Bronchus fibroblast of lung (primary cell): ENCODE data around the gene CD300LG. TPM values are rescaled to one million over a fixed set of nuclear protein-coding genes. Genes with fewer than 3 reads are reported as not detected.

ENCODE experiments used
- total RNA-seq: library from RNA; depleted of rRNA; stranded (reverse); fragments of >200 nt; gene quantifications from 2 replicates; pipeline ENCODE4 v1.2.3, GENCODE V29; 2015

Gene CD300LG
- total RNA-seq: not detected in 2 replicates

GRCh38 chr17:43846963-43847371 lies at the start of gene CD300LG:
TSS of gene CD300LG (plus strand) at chr17:43847176. CDS start at chr17:43847217, 41 bp downstream.

DNA sequence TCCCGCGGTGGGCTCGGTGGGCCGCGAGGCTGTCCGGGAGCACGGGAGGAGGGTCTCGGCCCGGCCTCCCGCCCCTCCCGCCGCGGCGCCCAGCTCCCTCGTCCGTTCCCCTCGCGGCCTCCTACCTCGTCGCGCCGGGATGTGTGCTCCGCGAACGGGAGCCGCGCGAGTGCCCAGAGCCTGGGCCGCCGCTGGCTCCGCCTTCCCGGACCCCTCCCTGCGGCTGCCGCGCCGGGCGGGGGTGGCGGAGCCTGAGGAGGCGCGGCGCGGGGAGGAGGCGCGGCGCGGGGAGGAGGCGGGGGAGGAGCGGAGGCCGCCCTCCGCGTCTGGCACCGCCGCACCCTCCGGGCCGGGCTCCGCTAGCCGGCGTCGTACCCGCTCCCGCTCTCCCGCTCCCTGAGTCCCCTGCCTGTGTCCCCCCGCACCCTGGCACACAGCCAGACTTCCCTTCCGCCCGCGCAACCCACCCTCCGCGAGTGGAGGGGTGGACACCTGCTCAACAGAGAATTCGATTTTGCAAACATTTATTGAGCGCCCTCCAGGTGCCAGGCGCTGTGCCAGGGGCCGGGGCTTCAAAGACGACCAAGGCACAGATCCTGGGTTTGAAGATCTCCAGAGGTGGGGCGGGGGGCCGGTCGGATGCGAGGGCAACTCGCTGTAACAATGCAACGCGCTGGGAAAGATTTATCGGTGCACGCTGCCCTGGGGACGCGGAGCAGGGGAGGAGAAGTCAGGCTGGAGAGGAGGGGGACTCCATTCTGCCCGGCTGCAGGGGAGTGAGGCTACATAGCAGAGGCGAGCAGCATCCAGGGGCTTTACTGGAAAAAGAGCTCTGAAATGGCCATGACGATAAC lies 13.8 kb upstream of the CD300LG start, which contains the start of gene MPP3:
Gene MPP3, minus strand, starts transcription at position 171 of the 854 bp plus-strand sequence. CDS start 1,240 bp downstream, outside the sequence.

DNA sequence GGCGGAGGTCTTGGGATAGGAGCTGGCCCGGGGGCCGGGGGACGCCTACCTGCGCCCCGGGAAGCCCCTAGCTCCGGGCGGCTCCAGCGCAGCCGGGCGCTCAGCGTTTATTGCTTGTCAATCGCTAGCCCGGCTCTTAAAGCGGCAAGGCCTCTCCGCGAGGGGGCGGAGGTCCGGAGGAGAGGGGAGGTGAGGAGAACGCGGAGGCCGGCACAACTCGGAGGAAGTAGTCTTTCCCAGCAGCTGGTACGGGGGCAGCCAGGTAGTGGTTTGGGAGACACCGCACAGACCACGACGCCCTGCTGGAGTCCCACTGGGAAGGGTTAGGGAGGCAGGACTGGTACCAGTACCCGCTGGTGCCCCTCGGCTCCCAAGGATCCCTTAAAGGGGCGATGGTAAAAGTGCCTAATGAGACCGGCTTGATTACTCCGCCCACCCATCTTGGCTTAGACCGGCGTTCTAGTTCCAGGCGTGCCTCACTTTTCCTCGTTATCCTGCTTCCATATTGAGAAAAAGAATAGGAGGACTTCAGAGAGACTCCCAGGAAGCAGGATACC lies 60.5 kb downstream of the CD300LG start, which contains the start of gene MPP2:
Gene MPP2, minus strand, starts transcription at position 112 of the 557 bp plus-strand sequence. CDS start 3,076 bp downstream, outside the sequence.

Other genes starting within 250 kb of the CD300LG start
- gene MEOX1, start 185.3 kb upstream of the CD300LG start, total RNA-seq: not detected in 2 replicates
- gene SOST, start 88.4 kb upstream of the CD300LG start, total RNA-seq: not detected in 2 replicates
- 16.6 and 18.0 TPM in 2 replicates for gene DUSP3, start 68.2 kb upstream of the CD300LG start, total RNA-seq
- not detected in 2 replicates for gene CFAP97D1, start 66.7 kb upstream of the CD300LG start, total RNA-seq
- 4.2 and 4.7 TPM in 2 replicates for gene MPP3, start 14.0 kb upstream of the CD300LG start, total RNA-seq
- gene MPP2, start 60.4 kb downstream of the CD300LG start, total RNA-seq: 1.6 and 2.9 TPM in 2 replicates
- not detected in 2 replicates for gene PPY, start 95.3 kb downstream of the CD300LG start, total RNA-seq
- gene PYY, start 106.8 kb downstream of the CD300LG start, total RNA-seq: 0.45 and 0.50 TPM in 2 replicates
- 14.7 and 16.6 TPM in 2 replicates for gene NAGS, start 157.4 kb downstream of the CD300LG start, total RNA-seq
- 65.7 and 66.2 TPM in 2 replicates for gene TMEM101, start 167.8 kb downstream of the CD300LG start, total RNA-seq
- gene LSM12, start 219.5 kb downstream of the CD300LG start, total RNA-seq: 43.7 and 45.0 TPM in 2 replicates
- gene G6PC3, start 223.6 kb downstream of the CD300LG start, total RNA-seq: 70.8 and 73.0 TPM in 2 replicates